HG03575 (cell line): ENCODE results near the gene CLEC4A.
"Not testable (repeated sequence)": the region's sequence is repeated elsewhere in the genome, so short reads cannot be mapped to it uniquely, and the experiment has no call there.

ENCODE experiments used
- ATAC-seq: cut with Tn5 transposase; IDR thresholded peaks from one replicate; pipeline ENCODE4 v1.9.1; 2021; ENCODE audit not compliant: unreplicated experiment, insufficient number of reproducible peaks, low FRiP score; ENCODE audit errors: extremely low read depth

The CLEC4A gene

DNA sequence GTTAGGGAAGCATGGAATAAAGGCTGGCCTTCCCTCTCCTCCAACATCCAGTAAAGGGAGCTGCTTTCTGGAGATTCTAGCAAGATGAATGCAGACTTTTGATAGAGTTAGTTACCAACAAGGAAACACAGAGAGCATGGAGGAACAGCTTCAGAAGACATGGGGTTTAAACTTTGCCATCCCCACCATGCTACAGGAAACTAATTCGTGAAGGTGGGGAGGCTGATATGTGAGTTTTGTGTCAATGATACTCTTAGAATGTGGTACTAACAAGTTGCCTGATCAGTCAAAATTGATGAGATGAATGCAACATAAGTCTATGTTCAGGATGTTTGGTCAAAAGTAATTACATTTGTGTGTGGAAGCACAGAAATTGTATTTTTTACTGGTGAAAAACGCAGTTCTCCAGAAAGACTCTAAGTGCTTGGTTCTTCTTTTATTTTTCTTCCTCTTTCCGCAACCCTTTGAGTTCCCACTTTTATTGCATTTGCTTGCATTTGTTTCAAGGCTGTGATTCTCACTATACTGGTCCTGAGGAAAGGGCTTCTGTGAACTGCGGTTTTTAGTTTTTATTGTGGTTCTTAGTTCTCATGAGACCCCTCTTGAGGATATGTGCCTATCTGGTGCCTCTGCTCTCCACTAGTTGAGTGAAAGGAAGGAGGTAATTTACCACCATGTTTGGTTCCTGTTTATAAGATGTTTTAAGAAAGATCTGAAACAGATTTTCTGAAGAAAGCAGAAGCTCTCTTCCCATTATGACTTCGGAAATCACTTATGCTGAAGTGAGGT lies at the start of gene CLEC4A:
TSS of gene CLEC4A (plus strand) at position 494 of the 789 bp plus-strand sequence. CDS start at position 756, 262 bp downstream.
- no peak for ATAC-seq

DNA sequence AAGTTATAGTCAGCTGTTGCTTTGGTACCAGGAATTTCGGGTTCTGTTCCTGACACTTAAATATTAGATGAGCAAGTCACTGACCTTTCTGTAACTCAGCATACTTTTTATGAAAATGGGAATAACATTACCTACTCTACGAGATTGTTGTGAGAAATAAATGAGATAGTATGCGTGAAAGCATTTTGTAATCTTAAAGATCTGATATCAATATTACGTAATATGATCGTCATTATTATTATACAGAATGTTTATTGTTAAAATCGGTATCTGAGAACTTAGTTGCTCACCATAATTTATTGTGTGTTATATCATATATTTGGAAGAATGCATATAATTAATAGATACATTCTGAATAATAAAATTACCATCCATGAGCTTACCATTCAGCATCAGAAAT lies 47.5 kb upstream of the CLEC4A start:
- ATAC-seq = no peak

DNA sequence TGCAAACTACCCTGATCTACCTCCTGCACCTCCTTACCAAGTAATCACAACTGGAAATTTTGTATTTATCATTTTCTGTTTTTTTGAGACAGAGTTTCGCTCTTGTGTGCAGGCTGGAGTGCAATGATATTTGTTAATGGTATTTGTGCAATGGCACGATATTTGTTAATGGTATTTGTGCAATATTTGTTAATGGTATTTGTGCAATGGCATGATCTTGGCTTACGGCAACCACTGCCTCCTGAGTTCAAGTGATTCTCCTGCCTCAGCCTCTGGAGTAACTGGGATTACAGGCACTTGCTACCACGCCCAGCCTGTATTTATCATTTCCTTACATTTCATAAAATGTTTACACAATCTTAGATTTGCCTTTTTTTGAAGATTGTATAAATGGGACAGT lies 47.1 kb upstream of the CLEC4A start:
- no peak for ATAC-seq

DNA sequence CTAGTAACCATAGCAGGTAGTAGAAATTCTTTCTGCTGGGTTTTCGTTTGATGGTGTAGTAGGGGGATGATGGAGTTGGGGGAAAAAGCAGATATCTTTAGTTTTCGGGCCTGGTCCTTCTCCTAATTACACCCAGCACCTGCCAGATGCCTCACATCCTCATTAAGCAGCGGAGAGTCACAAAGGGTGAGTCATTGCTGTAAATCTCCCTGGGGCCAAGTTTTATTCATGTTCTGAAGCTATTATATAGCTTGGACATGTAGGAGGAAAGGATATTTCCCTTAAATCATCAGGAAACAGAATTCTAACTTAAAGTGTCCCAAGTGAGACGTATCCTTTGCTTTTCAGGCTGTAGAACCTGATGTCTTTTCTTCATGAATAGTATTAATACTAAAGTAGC lies 46.2 kb upstream of the CLEC4A start:
- no peak for ATAC-seq

GRCh38 chr12:8078398-8078797 lies 45.0 kb upstream of the CLEC4A start:
- no peak for ATAC-seq

GRCh38 chr12:8078916-8079315 lies 44.5 kb upstream of the CLEC4A start:
- ATAC-seq = no peak

- no peak for ATAC-seq
These were observed 43.3 kb upstream of the CLEC4A start for GRCh38 chr12:8080120-8080519.

DNA sequence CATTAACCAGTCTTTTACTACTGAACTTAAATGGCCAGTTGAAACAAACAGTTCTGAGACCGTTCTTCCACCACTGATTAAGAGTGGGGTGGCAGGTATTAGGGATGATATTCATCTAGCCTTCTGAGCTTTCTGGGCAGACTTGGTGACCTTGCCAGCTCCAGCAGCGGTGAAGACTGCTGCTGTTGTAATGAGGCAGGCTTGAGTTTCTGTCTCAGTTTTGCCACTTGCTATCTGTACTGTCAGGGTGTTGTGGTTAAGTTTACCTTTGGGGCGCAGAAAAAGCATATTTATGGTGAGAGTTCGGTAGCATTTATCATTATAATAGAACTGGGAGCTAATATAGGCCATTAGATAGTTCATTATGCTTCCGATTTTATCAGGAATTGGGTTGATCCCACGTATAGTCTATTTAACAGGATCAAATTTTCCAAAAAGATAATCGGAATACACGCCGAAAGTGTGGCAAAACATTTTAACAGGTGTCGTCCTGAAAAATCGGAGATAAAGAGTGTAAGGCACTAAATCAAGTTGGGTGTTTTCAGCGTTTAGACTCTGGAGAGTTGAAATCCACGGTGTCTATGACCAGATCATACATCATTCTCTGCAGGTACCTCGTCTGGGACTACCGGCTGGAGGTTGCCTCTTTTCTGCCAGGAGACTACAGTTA lies 42.0 kb upstream of the CLEC4A start:
- peak; percentile 11 for ATAC-seq

DNA sequence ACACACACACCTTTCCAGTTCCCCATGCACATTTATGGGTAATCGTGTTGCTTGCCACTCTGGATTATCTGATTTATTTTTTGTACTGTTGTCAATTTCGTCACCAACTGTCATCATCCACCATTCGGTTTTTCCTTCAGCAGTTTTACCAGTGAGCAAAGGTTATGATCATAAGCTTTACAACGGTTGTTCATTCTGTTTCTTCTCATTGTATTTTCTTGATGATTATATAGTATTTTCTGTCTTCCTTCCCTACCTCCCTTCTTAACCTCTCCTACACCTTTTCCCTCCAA lies 40.7 kb upstream of the CLEC4A start:
- no peak for ATAC-seq

DNA sequence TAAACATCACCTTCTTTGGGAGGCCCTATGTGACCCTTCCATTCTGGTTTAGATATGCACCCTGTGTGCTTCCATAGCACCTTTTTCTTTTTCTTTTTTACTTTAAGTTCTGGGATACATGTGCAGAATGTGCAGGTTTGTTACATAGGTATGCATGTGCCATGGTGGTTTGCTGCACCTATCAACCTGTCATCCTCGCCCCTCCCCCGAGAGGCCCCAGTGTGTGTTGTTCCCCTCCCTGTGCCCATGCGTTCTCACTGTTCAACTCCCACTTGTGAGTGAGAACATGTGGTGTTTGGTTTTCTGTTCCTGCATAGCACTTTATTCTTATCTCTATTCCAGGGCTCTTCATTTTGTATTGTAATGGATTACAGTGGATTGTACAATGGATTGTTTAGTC lies 39.1 kb upstream of the CLEC4A start:
- not testable (repeated sequence) for ATAC-seq

GRCh38 chr12:8087666-8088065 lies 35.8 kb upstream of the CLEC4A start:
- no peak for ATAC-seq

DNA sequence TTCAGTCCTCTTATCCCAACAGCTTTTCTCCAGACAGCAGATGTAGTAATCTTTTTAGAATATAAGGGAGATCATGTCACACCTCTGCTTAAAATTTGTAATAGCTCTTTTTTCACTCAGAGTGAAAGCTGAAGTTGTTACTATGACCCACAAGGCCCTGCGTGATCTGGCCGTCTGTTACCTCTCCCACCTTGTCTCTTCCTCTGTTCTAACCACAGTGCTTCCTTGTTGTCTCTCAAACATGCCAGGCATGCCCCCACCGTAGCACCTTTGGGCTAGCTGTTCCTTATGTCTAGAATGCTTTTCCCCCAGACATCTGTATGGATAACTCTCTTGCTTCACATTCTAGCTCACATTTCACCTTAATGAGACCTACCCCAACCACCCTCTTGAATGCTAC lies 34.8 kb upstream of the CLEC4A start:
- ATAC-seq = no peak

DNA sequence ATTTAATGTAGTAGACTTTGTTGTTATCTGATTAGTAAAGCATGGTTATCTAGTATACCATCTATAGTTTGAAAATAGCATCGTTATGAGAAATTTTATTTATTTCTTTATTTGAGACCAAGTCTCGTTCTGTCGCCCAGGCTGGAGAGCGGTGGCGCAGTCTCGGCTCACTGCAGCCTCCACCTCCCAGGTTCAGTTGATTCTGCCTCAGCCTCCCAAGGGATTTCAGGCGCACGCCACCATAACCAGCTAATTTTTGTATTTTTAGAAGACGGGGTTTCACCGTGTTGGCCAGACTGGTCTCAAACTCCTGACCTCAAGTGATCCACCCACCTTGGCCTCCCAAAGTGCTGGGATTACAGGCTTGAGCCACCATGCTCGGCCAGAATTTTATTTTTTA lies 34.1 kb upstream of the CLEC4A start:
- ATAC-seq = not testable (repeated sequence)

DNA sequence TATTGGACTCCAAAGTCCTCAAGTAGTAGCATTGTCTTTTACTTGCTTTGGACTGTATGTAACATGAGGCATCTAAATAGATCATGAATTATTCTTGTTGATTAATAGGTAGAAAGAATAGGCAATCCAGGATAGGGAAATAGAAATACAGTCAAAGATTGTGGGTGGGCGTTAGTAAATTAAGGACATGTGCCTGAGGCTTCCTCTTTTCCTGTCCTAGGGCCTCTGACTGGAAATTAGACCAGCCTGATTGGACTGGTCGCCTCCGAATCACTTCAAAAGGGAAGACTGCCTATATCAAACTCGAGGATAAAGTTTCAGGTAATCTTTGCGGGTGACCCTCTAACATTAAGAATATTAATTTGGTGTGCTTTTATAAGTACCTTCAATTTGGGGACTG lies 33.7 kb upstream of the CLEC4A start:
- no peak for ATAC-seq

GRCh38 chr12:8093291-8093690 lies 30.1 kb upstream of the CLEC4A start:
- ATAC-seq = no peak

- ATAC-seq = no peak
These were observed 27.0 kb upstream of the CLEC4A start for GRCh38 chr12:8096281-8096915.

DNA sequence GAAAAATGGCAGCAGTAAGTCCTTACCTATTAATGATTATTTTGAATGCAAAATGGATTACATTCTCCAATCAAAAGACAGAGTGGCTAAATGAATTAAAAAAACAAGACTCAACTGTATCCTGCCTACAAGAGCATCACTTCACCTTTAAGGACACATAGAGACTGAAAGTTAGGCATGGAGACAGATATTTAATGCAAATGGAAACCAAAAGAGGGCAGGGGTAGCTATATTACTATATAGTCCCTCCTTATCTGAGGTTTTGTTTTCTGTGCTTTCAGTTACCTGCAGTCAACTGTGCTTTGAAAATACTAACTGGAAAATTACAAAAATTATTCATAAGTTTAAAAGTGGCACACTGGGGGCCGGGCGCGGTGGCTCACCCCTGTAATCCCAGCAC lies 24.2 kb upstream of the CLEC4A start:
- no peak for ATAC-seq

DNA sequence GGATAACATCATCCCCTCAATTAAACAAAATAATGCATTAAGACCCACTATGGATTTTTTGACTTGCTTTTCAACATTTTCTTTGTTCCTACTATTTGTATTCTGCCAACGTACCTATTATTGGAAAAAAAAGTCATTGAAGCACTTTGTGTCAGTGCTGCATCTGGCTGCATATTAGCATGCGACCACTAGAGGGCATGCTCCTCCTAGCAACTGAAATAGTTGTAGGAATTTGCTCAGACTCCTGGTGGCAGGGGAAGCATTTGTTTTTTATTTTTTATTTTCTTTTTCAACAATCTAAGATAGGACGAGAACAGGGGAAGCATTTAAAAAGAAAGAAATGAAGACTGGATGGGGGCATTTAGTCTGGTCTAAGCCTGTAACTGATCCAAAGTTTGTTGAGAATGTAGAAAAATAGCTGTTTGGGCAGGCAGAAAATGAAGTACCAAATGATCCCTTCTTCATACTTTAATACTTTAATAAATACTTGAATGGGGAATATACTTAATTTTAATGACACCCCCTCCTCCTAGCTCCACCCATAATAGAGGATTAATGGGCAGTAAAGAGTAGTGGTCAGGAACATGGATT lies 14.5 kb upstream of the CLEC4A start:
- no peak for ATAC-seq

- not testable (repeated sequence) for ATAC-seq
These were observed 10.3 kb upstream of the CLEC4A start for GRCh38 chr12:8113117-8113516.
